Stimulated activated CD8-positive, alpha-beta memory T cell treated with anti-CD3 and anti-CD28 coated beads, Interleukin-12 subunit alpha, Interleukin-12 subunit beta, amount 100 ng/mL, for 4 hours (primary cell): Measurements from ENCODE around the gene CCDC152.
"Not testable (repeated sequence)": the region's sequence is repeated elsewhere in the genome, so short reads cannot be mapped to it uniquely, and the experiment has no call there.

ENCODE experiments used
- DNase-seq: peaks from one replicate; pipeline ENCODE4 v3.0.0-alpha.2; 2020; ENCODE audit warnings: low read depth

CCDC152 gene

GRCh38 chr5:42756606-42757601 is at the start of gene CCDC152:
TSS of gene CCDC152 (plus strand) at chr5:42756818. CDS start at chr5:42759122, 2,304 bp downstream.
- peak; percentile 28 for DNase-seq

GRCh38 chr5:42715785-42716184 is 40.8 kb upstream of the CCDC152 start:
- DNase-seq = no peak

GRCh38 chr5:42718591-42718990 is 38.0 kb upstream of the CCDC152 start:
- no peak for DNase-seq

GRCh38 chr5:42719034-42719433 is 37.6 kb upstream of the CCDC152 start:
- DNase-seq = no peak

- no peak for DNase-seq
Measured at GRCh38 chr5:42720251-42720650, 36.4 kb upstream of the CCDC152 start.

- DNase-seq = no peak
Measured at GRCh38 chr5:42721484-42721883, 35.1 kb upstream of the CCDC152 start.

- not testable (repeated sequence) for DNase-seq
Measured at GRCh38 chr5:42734531-42735058, 22.0 kb upstream of the CCDC152 start.

GRCh38 chr5:42740920-42741319 is 15.7 kb upstream of the CCDC152 start:
- DNase-seq = no peak

- DNase-seq = no peak
Measured at GRCh38 chr5:42745426-42745825, 11.2 kb upstream of the CCDC152 start.

GRCh38 chr5:42745856-42746255 is 10.8 kb upstream of the CCDC152 start:
- no peak for DNase-seq

- no peak for DNase-seq
Measured at GRCh38 chr5:42749020-42749419, 7.6 kb upstream of the CCDC152 start.

- no peak for DNase-seq
Measured at GRCh38 chr5:42750507-42750906, 6.1 kb upstream of the CCDC152 start.

GRCh38 chr5:42751044-42751443 is 5.6 kb upstream of the CCDC152 start:
- no peak for DNase-seq

- DNase-seq = no peak
Measured at GRCh38 chr5:42753099-42753498, 3.5 kb upstream of the CCDC152 start.

GRCh38 chr5:42759456-42759855 is 2.8 kb downstream of the CCDC152 start:
- no peak for DNase-seq

- DNase-seq = no peak
Measured at GRCh38 chr5:42760426-42760825, 3.8 kb downstream of the CCDC152 start.

- no peak for DNase-seq
Measured at GRCh38 chr5:42761791-42762190, 5.2 kb downstream of the CCDC152 start.

- DNase-seq = no peak
Measured at GRCh38 chr5:42767491-42768105, 11.0 kb downstream of the CCDC152 start.

GRCh38 chr5:42768106-42768504 is 11.5 kb downstream of the CCDC152 start:
- DNase-seq = no peak

GRCh38 chr5:42770003-42770402 is 13.4 kb downstream of the CCDC152 start:
- no peak for DNase-seq

GRCh38 chr5:42772265-42772993 is 15.8 kb downstream of the CCDC152 start:
- DNase-seq = no peak

GRCh38 chr5:42779083-42779482 is 22.5 kb downstream of the CCDC152 start:
- DNase-seq = no peak
